ENCODE data around the gene DDX54.
"Not testable (repeated sequence)": the region's sequence is repeated elsewhere in the genome, so short reads cannot be mapped to it uniquely, and the experiment has no call there.

The DDX54 gene

GRCh38 chr12:113221181-113221996 lies 36.1 kb upstream of the DDX54 start, which contains the start of gene TPCN1:
TSS of gene TPCN1 (plus strand) at chr12:113221464. CDS start at chr12:113226853, 5,389 bp downstream.
- in situ Hi-C loops (cut with MboI; ENCODE audit: low sequenced_read_pairs), result no loop called here

- in situ Hi-C loops (cut with MboI; ENCODE audit: low sequenced_read_pairs), result no loop called here
Measured at GRCh38 chr12:113220593-113221180, 35.4 kb upstream of the DDX54 start.

- in situ Hi-C loops (cut with MboI; ENCODE audit: low sequenced_read_pairs), result no loop called here
Measured at GRCh38 chr12:113216027-113216426, 30.7 kb upstream of the DDX54 start.

GRCh38 chr12:113214895-113215400 lies 29.7 kb upstream of the DDX54 start:
- in situ Hi-C loops (cut with MboI; ENCODE audit: low sequenced_read_pairs), result no loop called here

- in situ Hi-C loops (cut with MboI; ENCODE audit: low sequenced_read_pairs), result no loop called here
Measured at GRCh38 chr12:113211160-113211559, 25.9 kb upstream of the DDX54 start.

- in situ Hi-C loops (cut with MboI; ENCODE audit: low sequenced_read_pairs), result no loop called here
Measured at GRCh38 chr12:113208041-113208934, 23.0 kb upstream of the DDX54 start.

GRCh38 chr12:113207613-113208040 lies 22.3 kb upstream of the DDX54 start:
- in situ Hi-C loops (cut with MboI; ENCODE audit: low sequenced_read_pairs), result no loop called here

GRCh38 chr12:113206802-113207201 lies 21.5 kb upstream of the DDX54 start:
- in situ Hi-C loops (cut with MboI; ENCODE audit: low sequenced_read_pairs), result not testable (repeated sequence)

GRCh38 chr12:113204804-113205203 lies 19.5 kb upstream of the DDX54 start:
- in situ Hi-C loops (cut with MboI; ENCODE audit: low sequenced_read_pairs), result no loop called here

- in situ Hi-C loops (cut with MboI; ENCODE audit: low sequenced_read_pairs), result no loop called here
Measured at GRCh38 chr12:113203852-113204760, 18.8 kb upstream of the DDX54 start.

GRCh38 chr12:113202300-113203075 lies 17.2 kb upstream of the DDX54 start:
- in situ Hi-C loops (cut with MboI; ENCODE audit: low sequenced_read_pairs), result no loop called here

- in situ Hi-C loops (cut with MboI; ENCODE audit: low sequenced_read_pairs), result no loop called here
Measured at GRCh38 chr12:113201187-113202177, 16.2 kb upstream of the DDX54 start.

GRCh38 chr12:113200021-113200797 lies 14.9 kb upstream of the DDX54 start:
- in situ Hi-C loops (cut with MboI; ENCODE audit: low sequenced_read_pairs), result no loop called here

- in situ Hi-C loops (cut with MboI; ENCODE audit: low sequenced_read_pairs), result loop anchor here (25.0 kb wide), 2 partner anchors 214 to 714 kb away; partner anchors contain the start of genes SDS and SDSL
Measured at GRCh38 chr12:113198296-113198695, 13.0 kb upstream of the DDX54 start.

GRCh38 chr12:113197518-113198077 lies 12.3 kb upstream of the DDX54 start:
- in situ Hi-C loops (cut with MboI; ENCODE audit: low sequenced_read_pairs), result loop anchor here (25.0 kb wide), 2 partner anchors 215 to 715 kb away; partner anchors contain the start of genes SDS and SDSL

- in situ Hi-C loops (cut with MboI; ENCODE audit: low sequenced_read_pairs), result loop anchor here (25.0 kb wide), 2 partner anchors 215 to 715 kb away; partner anchors contain the start of genes SDS and SDSL
Measured at GRCh38 chr12:113196990-113197389, 11.7 kb upstream of the DDX54 start.

- in situ Hi-C loops (cut with MboI; ENCODE audit: low sequenced_read_pairs), result loop anchor here (25.0 kb wide), 2 partner anchors 216 to 716 kb away; partner anchors contain the start of genes SDS and SDSL
Measured at GRCh38 chr12:113196582-113196981, 11.3 kb upstream of the DDX54 start.
